NCI-H146 (cell line): ENCODE data around the gene DUSP22.

Experiments
- DNase-seq: peaks from one replicate; lab custom pipeline; 2025; lab: John Stamatoyannopoulos, UW

The DUSP22 gene

DNA sequence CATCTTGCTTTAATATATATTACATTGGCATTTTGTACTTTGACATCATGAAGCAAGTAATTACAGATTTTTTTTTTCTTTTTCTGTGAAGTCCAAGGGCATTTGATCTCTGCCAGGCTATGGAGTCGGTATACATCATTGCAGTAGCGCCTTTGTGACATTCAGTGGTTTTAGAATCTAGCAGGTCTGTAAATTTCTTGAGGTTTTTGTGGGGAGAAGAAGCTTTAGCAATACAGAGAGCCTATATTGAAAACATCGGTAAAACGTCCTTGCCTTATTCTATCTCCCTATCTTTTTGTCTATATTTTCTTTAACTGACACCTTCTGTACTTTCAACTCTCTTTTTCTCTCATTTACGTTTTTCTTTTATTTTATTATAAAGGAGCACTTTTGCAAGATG, 47.2 kb downstream of the DUSP22 start:
- no peak for DNase-seq

DNA sequence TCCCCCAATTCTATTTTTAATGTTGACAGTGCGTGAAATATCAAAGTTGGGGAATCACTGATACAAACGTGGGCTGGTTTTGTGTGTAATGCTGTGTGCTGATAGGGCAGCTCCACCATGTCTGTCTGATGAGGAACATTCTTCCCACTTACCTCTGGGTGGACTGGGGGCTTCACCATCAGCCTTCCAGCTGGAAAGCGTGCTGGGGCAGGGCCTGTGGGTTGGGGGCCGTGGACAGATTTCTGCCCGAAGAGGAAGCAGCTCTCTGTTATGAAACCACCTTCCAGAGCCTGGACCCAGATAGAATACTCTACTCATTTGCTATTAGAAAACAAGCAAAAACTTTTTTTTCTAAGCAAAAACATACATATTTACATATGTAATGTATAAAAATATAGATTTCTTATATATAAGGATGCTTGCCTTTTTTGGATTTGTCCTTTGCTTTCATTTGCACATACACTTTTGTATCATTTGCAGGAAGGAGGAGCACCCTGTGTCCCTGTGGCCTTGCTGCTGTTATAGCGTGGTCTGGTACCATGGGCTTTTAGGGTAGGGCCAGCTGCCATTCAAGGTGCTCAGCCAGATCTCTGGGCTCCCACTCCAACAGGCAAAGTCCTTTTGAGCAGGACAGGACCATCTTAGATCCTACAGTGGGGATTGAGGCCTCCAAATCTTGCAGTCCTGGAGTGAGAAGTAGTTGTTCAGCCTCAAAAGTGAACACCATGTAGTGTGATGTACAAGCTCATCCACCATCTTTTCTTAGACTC, 48.1 kb downstream of the DUSP22 start:
- no peak for DNase-seq

DNA sequence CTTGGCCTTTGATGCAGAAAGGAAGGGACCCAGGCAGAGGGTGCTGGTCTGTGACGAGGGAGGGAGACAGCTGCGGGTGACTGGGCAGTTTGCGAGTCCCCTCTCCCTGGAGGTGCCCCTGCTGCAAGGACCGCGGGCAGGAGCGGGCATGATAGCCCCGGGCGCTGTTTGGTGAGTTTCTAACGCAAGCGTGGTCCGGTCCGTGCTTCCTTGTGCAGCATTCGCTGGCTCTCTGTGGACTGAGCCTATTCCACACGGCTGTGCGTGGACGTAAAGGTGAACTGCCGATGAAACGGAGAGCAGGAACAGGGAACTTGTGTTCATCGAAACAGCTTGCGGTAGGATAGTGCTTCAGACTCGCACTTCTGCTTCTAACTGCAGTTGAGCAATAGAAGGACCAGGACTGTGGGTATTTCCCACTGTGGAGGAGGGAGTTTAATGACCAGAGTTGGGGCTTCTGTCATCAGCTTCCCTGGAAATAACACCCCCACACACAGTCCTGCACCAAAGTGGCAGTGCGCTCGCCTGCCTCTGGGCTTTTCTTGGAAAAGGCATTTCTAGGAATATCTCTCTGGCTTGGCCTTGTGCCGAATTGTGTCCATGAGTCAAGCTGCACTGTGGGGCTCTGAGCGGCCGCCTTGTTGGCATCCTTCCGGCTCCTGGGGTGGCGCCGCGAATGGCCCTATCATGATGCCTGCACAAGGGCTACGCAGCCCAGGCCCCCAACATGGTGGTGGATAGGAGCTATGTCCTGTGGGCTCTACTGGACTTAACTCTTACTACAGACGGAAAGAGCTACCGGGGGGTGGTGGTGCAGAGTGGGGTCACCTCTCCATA, 48.9 kb downstream of the DUSP22 start:
- no peak for DNase-seq

DNA sequence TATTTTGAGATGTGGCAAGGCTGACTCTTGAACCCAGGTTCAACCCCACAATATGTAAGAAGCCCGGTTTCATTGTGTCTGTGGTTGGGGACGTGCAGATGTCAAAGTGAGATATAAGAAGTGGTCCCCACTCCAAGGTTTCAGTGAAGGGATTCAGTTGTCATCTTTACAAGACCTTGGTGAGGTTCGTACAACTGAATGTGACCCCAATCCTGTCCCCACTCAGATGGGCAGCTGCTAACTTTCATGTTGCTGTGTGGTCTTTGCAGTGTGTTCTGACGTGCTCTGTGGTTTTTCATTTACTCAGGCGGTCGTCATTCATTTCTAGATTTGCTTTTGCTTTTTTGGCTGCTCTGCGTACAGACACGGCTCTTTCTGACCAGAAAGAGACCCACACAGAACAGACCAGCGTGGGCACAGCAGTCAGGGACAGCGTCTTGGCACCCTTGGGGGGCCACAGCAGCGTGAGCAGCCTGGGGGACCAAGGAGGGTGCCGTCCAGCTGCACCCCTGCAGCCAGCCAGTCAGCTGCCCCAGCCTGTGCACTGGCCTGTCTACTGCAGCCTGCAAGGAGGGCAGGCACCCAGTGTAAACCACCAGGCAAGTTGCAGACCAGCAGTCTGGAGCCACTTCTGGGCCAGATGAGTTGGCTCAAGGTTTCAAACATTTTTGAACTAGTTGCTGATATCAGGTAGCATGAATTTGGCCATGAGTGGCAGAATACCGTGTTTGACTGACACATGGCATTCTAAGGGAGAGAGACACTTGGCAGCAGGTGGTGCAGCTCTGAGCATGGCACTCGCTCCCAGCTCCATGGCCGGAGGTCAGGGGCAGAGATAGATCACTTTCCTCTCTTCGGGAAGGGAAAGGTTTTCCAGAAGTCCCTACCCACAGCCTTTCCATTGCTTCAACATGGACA, 49.9 kb downstream of the DUSP22 start:
- DNase-seq: no peak

DNA sequence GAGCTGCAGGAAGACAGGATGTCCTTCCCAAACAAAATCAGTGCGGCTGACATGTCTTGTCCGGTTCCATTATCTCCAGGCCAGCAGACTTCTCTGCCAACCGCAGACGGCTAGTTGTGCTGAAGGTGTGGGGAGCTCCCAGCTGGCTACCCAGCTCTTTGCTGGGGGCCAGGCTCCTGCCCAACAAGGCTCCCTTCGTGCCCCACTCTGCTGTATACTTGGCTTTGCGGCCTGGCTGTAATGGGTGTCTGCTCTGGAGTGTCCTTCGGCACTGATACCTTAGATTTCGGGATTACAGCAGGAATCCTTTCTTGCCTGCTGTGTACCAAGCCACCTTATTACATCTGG, 50.5 kb downstream of the DUSP22 start:
- no peak for DNase-seq

DNA sequence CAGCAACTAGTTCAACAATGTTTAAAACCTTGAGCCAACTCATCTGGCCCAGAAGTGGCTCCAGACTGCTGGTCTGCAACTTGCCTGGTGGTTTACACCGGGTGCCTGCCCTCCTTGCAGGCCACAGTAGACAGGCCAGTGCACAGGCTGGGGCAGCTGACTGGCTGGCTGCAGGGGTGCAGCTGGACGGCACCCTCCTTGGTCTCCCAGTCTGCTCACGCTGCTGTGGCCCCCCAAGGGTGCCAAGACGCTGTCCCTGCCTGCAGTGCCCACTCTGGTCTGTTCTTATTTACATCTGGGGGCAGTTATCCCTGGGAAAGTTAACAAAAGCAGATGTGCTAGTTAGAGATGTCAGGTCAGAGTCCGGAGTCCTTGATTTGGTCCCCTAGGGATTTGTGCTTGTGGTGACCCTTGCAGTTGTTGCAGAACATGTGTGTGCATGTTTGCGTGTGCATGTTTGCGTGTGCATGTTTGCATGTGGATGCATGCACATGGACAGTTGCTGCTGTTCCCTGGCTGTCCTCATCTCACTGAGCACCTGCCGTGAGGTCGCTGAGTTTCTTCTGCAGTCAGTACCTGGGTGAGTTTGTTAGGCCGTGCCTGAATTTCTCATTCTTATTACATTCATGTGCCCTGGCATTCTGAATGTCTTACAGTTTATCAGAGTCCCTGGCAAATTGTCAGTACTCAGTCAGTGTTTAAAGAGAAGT, 51.1 kb downstream of the DUSP22 start:
- no peak for DNase-seq

DNA sequence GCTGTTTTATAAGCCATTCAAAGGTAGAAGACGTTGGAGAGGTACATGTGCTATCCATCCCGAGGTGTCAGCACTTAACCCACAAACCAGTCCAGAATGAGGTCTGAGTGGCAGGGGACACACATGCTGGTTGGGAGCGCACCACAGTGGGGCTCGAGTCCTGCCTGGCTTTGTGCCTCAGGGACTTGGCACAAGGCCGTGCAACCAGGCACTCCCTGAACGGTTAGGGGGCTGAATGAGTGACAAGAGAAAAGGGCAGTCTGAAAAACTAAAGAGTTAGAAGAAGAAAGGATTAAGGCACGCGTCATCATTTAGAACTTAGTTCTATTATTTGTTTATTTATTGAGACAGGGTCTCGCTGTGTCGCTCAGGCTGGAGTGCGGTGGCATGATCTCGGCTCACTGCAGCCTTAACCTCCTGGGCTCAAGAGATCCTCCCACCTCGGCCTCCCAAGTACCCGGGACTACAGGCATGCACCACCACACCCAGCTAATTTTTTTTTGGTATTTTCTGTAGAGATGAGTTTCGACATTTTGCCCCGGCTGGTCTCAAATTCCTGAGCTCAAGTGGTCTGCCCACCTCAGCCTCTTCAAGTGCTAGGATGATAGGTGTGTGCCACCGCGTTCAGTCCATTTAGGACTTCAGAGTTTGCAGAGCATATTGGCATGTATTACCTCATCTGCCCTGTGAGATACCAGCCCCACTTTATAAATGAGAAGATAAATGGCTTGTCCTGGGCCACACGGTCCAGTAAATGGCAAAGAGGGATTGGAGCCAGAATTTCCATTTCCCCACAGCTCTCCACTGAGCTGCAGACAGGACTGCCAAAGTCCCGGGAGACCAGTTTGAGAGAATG, 51.9 kb downstream of the DUSP22 start:
- DNase-seq: no peak

DNA sequence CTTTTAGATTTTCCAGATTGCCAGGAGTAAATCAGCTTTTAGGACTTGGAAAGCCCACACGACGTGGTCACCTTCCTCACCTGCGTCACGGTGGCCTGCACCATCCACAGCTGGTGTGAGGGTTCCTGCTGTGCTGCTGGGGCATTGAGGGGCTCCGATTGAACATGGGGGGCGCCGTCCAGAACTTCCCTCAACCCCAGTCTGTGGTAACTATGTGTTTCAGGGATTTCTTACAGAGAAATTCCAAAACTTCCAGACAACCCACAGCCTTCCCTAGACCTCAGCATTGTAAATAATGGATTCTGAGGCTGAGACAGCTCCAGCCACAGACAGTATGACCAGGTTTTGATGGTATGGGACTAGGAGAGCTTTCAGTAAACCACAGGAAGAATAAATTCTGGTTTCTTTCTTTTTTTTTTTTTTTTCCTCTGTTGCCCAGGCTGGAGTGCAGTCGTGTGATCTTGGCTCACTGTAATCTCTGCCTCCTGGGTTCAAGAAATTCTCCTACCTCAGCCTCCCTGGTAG, 52.6 kb downstream of the DUSP22 start:
- DNase-seq: no peak

DNA sequence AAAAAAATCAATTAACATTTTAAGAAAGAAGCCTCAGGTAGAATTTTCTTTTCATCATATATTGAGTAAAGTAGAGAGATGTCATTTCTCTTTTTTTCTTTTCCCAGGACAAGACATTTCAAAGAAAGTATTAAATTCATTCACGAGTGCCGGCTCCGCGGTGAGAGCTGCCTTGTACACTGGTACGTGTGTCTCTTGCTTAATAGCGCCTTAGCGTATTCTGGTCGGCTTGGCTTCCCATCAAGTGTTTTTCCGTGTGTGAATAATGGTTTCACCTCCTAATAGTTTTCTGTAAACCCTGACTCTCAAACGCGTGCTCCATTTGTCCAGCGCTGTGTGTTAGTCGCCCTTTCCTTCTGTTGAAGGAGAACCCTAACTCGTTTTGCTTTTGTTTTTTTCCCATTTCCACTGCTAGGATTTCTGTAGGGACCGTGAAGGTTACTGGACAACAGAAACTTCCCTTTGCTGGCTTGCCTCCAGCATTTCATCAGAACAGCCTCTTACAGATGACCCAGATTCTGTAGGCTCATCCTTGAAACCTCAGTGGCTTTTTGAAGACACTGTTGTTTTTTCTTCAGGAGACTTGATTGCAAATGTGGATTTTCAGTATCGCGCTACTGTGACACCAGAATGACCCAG, 53.6 kb downstream of the DUSP22 start:
- DNase-seq: no peak

DNA sequence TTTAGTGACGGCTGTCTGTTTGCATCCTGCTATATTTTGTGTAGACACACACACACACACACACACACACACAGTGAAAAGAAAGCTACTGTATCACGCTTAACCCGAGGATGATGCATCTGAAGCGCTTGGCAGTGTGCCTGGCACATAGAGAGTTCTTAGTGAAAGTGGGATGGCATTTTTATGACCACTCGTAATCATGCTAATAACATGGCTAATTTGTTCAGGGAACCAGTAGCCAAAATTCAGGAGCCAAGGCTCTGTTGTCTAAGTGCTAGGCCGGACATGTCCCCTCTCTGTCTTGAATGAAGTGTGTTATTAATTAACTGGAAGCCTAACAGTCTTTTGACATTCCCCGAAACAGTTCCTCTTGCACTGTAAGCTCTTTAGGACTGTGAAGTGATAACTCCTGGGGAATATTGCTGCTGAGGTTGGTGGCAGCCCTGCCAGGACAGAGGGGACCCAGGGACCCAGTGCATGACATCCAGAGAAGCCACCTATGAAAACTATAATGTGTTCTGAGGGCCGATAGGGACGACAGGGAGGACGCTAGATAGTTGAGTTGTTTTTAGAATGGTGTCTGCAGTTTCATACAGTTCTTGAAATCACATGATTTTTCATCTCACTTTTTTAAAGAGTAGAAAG, 54.2 kb downstream of the DUSP22 start:
- no peak for DNase-seq

DNA sequence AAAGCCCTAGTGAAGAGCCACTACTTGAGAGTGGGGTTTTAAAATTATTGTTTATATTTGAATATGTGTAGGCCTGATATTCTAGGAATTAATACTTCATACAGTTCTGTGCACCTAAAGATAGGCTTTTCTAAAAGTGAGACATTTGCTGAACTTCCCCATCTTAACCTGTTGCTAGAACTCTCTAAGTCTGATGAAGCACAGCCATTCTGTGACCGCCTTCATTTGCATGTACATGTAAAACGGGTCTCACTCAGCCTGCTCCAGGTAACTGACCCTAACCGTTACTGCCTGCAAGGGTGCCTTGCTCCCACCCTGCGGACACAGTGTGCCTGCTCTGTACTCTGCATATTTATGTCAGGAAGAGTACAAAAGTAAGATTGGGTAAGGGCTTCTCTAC, 54.9 kb downstream of the DUSP22 start:
- DNase-seq: no peak

DNA sequence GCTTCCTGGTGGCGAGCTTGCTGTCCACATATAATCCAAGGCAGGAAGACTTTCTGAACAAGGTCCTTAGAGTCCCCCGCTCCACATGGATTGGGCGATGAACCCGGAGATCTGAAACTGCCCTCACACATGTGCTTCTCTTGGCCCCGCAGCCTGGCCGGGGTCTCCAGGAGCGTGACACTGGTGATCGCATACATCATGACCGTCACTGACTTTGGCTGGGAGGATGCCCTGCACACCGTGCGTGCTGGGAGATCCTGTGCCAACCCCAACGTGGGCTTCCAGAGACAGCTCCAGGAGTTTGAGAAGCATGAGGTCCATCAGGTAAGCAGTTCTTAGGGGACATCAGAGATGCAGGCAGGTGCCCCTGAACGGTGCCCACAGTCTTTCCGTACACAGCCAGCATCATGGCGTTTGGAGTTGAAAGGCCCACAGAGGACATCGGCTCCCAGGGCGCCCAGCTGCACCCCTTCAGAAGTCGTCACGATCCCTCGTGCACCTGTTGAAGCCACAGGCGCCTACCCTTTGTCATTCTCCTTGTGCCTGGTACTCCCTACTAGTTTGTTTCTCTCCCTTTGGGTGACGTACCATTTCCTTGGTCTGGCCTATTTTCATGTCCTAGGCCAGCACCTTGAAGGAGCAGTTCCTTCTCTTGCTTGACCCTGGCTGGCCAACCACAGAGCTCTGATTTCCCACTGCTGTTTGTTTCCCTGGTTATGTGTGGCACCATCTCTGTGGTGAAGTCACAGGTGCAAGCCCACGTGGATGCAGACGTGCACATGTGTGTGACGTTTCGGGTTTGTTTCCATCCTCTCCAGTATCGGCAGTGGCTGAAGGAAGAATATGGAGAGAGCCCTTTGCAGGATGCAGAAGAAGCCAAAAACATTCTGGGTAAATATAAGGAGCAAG, 55.9 kb downstream of the DUSP22 start:
- DNase-seq: no peak

DNA sequence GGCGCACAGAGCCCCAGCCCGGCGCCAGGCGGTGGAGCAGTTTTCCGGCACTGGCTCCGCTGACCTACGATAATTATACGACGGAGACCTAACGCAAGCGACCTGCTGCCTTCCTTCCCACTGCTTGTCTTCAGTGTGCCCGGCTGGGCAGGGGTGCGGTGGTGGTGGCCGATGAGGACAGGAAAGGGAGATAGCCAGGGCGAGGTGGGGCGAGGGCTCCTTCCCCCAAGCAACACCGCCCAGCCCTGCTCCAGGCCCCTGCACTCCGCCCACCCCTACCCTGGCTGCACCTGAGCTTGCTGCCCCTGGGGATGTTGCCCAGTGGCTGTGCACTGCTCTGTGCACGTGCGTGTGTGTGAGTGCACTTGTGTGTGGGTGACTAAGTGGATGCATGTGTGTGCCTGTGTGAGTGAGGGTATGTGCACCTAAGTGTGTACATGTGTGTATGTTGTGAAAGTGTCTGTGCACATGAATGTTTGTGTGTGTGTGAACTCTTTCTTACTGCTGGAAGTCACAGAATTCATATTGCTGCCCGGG, 56.6 kb downstream of the DUSP22 start:
- DNase-seq: no peak

DNA sequence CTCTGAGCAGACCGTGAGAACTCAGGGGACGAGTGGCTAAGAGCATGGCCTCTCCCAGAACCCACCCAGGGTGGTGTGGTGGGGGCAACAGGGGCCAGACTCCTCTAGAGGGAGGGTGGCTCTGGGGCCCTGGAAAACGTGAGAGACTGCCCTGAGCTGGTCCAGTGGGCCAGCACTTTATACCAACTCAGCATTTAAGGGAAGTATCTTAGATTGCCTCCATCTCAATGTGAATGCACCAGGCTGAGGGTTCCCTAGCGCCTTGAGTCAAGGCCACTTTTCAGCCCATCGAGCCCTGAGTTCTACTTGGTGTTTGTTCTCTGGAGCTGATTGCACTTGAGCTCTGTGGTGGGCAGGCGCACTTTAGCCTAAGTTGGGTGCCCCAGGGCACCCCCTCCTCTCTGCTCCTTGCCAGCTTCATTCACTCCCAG, 57.2 kb downstream of the DUSP22 start:
- no peak for DNase-seq

DNA sequence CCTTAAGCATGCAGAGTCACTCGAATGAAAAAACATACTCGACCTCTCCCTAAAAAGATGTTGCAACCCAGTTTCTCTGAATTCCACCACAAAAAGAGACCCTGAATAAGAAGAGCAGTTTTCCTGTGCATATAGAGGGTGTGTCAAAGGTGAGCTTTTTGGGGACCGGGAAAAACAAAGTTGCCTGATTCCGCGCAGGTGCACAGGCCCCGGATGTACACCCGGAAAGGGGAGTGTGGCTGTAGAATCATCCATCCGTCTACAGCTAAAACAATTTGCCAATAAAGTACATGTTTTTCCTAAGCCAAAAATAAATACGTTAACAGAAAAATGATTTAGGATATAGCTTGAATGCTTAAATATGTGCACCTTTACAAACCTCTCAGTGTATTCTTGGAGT, 58.1 kb downstream of the DUSP22 start:
- no peak for DNase-seq

DNA sequence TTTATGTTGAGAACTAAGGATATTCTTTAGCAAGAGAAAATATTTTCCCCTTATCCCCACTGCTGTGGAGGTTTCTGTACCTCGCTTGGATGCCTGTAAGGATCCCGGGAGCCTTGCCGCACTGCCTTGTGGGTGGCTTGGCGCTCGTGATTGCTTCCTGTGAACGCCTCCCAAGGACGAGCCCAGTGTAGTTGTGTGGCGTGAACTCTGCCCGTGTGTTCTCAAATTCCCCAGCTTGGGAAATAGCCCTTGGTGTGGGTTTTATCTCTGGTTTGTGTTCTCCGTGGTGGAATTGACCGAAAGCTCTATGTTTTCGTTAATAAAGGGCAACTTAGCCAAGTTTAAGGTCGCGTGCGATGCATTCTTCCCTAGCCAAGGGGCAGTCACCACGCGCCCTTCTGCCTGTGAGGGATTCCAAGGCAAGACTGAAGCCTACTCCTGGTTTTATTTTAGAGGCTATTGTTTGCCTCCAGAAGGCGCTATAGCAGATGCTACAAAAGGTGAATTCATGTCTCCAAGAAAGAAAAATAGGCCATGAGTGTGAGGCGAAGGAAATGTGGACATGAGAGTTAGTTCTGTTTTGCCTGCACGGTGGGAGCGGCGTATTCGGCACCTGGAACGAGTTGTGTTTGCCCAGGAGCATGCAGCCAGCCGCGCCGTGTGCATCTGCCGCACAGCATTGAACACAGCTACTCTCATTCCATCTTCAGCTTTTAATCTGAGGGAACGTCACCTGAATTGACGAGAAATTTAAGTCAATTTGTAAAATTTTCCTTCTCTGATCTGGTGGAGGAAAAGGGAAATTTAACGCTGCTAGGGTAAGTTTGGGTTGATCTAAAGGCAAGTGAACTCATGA, 59.0 kb downstream of the DUSP22 start:
- no peak for DNase-seq

DNA sequence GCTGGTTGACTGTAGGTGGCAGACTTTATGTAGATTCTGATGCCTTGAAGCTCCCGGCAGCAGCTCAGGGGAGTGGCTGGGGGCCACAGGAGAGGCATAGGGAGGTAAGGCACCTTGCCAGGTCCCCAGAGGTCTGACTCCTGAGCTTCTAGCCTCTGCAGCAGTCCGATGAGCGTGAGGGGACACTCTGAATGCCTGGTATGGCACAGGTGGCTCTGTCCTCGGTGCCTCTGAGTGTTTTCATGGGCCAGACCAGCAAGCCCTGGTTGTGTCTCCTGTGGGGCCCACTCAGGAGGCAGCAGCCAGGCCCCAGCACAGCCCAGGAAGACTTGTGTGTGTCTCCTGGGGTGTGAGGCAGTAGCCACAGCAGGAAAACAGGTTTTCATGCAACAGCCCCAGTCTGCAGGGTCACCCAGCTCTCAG, 59.6 kb downstream of the DUSP22 start:
- no peak for DNase-seq
